ENCODE results near the gene APIP.

Gene APIP

DNA sequence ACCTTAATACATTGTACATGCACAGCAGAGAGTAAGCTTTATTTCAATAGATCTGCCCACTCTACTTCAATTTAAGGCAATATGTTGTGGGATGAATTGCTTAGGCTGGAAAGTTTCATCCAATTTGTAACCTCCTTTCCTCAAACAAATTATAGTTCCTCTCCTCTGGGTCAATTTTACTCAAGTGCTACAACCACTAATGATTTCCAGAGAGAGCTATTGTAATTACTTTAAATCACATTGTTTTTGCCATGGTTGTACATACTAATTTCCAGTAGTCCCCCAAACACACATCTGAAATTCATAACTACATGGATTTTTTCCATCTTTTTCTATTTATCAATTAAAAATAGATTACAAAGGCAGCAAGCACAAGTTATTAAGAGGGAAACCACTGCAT, 72.9 kb downstream of the APIP start:
- DNase-seq (ENCODE audit: low read depth, low spot score): no peak

DNA sequence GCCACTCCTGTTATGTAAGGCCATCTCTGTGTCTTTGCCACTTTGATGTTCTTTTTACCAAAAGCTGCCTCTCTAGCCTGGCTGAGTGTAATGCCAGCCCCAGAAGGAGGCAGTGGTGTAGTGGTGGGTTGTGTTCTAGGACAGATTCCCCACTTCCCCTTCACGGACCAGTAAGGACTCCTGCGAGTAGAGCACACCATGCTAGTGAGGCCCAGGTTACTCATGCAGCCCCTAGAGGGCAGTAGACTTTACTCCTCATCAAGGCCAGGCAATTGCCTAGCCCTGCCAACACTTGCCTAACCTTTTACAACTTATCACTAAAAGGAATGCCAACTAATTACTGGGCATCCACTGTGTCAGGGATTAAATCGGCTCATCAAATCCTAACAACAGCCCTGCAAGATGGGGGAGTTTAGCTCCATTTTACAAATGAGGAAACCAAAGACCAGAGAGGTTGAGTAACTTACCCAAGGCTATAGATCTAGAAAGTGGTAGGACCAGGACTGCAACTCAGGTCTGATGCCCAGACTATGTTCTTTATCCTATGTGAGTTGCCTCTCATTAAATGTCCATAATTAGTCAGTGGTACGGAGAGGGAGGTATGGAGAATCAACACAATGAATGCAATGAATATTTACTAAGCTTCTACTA, 75.3 kb downstream of the APIP start:
- DNase-seq (ENCODE audit: low read depth, low spot score): no peak

DNA sequence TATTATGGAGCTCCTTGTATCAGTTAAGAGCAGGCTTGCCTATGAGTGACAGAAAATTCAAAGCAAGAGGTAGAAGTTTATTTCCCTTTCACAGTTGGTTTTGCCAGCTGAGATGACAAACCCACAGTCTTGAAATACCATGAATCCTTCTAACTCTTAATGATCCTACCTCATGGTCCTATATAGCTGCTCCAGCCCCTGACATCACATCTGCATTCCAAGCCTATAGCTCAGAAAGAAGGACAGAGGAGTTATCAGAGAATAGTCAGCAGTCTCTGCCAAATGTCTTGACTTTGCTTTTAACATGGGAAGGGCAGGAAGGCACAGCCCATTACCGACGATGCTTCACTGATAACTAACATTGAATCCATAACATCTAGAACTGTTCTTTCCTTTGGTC, 76.2 kb downstream of the APIP start:
- DNase-seq (ENCODE audit: low read depth, low spot score): no peak

DNA sequence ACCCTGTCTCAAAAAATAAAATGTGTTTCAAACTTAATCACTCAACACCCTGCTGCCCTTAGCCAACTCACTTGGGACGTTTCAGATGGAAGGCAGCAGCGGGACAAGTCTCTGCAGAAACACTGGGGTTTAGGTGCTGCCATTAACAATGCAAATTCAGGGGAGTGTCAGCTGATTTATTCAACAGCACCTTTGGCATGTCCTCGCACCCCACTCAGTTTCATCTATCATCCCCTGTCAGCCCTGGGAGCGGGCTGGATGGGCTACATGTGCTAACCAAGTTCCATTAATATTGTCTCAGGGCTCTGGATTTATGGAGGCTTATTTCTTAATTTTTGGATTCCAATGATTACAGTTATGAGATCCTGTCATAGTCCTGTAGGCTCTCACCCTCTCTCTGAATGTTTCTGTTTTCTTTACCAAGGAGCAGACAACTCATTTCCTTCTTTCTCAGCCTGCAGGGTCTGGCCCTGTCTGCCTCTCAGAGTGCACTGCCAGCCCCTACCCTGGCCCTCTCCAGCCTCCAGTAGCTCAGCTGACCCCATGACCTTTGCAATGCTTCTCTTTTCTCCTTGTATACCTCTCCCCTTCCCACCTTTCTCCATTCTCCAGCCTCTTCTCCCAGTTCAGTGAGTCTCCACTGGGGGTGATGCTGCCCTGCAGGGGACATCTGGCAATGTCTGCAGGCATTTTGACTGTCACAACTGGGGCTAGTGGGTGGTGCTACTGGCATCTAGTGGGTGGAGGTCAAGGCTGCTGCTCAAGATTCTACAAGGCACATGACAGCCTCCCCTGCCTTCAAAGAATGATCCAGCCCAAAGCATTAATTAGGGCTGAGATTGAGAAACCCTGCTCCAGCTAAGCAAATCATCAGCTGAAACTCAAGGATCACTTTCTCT, 79.0 kb downstream of the APIP start:
- no peak for DNase-seq (ENCODE audit: low read depth, low spot score)

DNA sequence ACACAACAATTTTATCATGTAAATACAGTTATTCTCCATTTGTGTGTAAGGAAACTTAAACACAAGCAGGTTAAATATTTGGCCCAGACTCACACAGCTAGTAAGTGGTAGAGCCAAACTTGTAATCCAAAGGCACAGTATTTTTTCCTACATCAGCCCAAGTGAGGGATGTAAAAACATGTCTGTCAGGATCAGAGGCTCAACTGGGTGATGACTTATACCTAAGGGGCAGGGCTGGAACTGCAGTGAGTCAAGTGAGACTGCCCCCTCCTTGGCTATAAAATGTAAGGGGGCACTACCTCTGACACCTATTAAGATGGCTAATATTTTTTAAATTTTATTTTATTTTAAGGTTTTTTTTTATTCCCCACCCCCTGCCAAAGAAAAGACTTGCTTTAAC, 82.6 kb downstream of the APIP start:
- DNase-seq (ENCODE audit: low read depth, low spot score): no peak

All from brain pericyte (primary cell).